Caco-2 (cell line): Measurements from ENCODE around the gene ABCB4. TPM values are rescaled to one million over a fixed set of nuclear protein-coding genes. Genes with fewer than 3 reads are reported as not detected.

ENCODE experiments used
- BruUV-seq: library from RNA; stranded (reverse); fragments of 400-500 nt; replicated peaks from 2 replicates; lab custom pipeline; 2021; lab: Mats Ljungman, UMichigan
- CTCF ChIA-PET: fragments of 300-600 bp; sonication (Branson Sonifier 250); formaldehyde crosslinking; loops from one replicate; lab custom pipeline; 2022; ENCODE audit warnings: antibody characterized with exemption; lab: Charles Lee
- POLR2A ChIA-PET: fragments of 300-600 bp; sonication (Branson Sonifier 250); formaldehyde crosslinking; loops from one replicate; lab custom pipeline; 2022; ENCODE audit warnings: antibody characterized with exemption; lab: Charles Lee
- DNase-seq, 2 experiments: peaks; one replicate each; pipeline versions ENCODE4 v3.0.0 to v3.0.0-alpha.2; 2020 to 2022
- H3K27me3 ChIP-seq: replicated peaks from 2 replicates; pipeline ENCODE4 v1.6.0; 2011; ENCODE audit warnings: low read length; ENCODE audit not compliant: control insufficient read depth, insufficient read depth
- H3K36me3 ChIP-seq: 2 replicates; pipeline ENCODE4 v1.5.1; 2011; ENCODE audit warnings: low read length; ENCODE audit not compliant: control insufficient read depth, insufficient read depth
- H3K4me1 ChIP-seq: fragments of 250-450 bp; sonication (Bioruptor Pico); 2 replicates; pipeline ENCODE4 v1.5.1; 2020; ENCODE audit warnings: mild to moderate bottlenecking
- H3K4me3 ChIP-seq: 2 replicates; pipeline ENCODE4 v1.5.1; 2011; ENCODE audit warnings: low read depth, mild to moderate bottlenecking, control low read depth, low read length
- H3K9me3 ChIP-seq: fragments of 250-450 bp; sonication (Bioruptor Pico); 2 replicates; pipeline ENCODE4 v1.5.1; 2020; ENCODE audit warnings: mild to moderate bottlenecking, moderate library complexity
- H3K27ac Mint-ChIP-seq: one replicate; pipeline ENCODE4 v1.8.0; 2022; ENCODE audit warnings: mixed read lengths; ENCODE audit not compliant: unreplicated experiment
- H3K27me3 Mint-ChIP-seq: one replicate; pipeline ENCODE4 v1.8.0; 2022; ENCODE audit warnings: mixed read lengths; ENCODE audit not compliant: insufficient read depth, unreplicated experiment
- H3K36me3 Mint-ChIP-seq: one replicate; pipeline ENCODE4 v1.8.0; 2022; ENCODE audit warnings: mild to moderate bottlenecking, mixed read lengths; ENCODE audit not compliant: insufficient read depth, unreplicated experiment
- H3K4me1 Mint-ChIP-seq: one replicate; pipeline ENCODE4 v1.8.0; 2022; ENCODE audit warnings: low read depth, mixed read lengths; ENCODE audit not compliant: unreplicated experiment
- H3K4me3 Mint-ChIP-seq: one replicate; pipeline ENCODE4 v1.8.0; 2022; ENCODE audit warnings: mild to moderate bottlenecking, moderate library complexity, mixed read lengths; ENCODE audit not compliant: unreplicated experiment
- H3K9me3 Mint-ChIP-seq: one replicate; pipeline ENCODE4 v1.8.0; 2022; ENCODE audit warnings: mixed read lengths; ENCODE audit not compliant: unreplicated experiment
- intact Hi-C: fragments of 100-400 bp; cut with micrococcal nuclease; formaldehyde crosslinking; loops from one replicate; pipeline ENCODE4 v1.10.0; 2022; ENCODE audit not compliant: unreplicated experiment
- total RNA-seq: library from RNA; stranded (reverse); gene quantifications from 2 replicates; pipeline ENCODE4 v1.2.3, GENCODE V29; 2022
- TF ChIP-seq, protein P1 (sequence below), 2 experiments: fragments of 200-600 bp in 1 of 2; IDR thresholded peaks; 1 replicate in 1 of 2; 2 replicates in 1 of 2; pipeline versions ENCODE4 v1.5.1 to v1.8.0; 2011 to 2022; ENCODE audit warnings: antibody characterized with exemption in 1 of 2, control low read depth in 1 of 2, inconsistent platforms in 1 of 2, low read depth in 1 of 2, low read length in 1 of 2, mild to moderate bottlenecking in 1 of 2, moderate library complexity in 1 of 2; ENCODE audit not compliant: insufficient read depth in 1 of 2, severe bottlenecking in 1 of 2, unreplicated experiment in 1 of 2

Gene ABCB4
- total RNA-seq, 1 experiment from 2014 or later: 0.18 TPM

- H3K4me3 Mint-ChIP-seq: no peak overlapping the region
- intact Hi-C loops: no loop called here
- Histone ChIP-seq H3K4me3 (no peak overlapping the region), H3K36me3 (no peaks in the 10 kb centered on the region), H3K27me3 (no peaks in the 10 kb centered on the region), H3K9me3 (no peaks in the 10 kb centered on the region), H3K4me1 (no peaks in the 10 kb centered on the region)
- H3K36me3 Mint-ChIP-seq: no peaks in the 10 kb centered on the region
- POLR2A ChIA-PET: no interaction called here
- no peaks in the 10 kb centered on the region for H3K9me3 Mint-ChIP-seq
- BruUV-seq: no TSS peak
- CTCF ChIA-PET: no interaction called here
- no peak overlapping the region for H3K27ac Mint-ChIP-seq
- TF ChIP-seq, protein P1, sequence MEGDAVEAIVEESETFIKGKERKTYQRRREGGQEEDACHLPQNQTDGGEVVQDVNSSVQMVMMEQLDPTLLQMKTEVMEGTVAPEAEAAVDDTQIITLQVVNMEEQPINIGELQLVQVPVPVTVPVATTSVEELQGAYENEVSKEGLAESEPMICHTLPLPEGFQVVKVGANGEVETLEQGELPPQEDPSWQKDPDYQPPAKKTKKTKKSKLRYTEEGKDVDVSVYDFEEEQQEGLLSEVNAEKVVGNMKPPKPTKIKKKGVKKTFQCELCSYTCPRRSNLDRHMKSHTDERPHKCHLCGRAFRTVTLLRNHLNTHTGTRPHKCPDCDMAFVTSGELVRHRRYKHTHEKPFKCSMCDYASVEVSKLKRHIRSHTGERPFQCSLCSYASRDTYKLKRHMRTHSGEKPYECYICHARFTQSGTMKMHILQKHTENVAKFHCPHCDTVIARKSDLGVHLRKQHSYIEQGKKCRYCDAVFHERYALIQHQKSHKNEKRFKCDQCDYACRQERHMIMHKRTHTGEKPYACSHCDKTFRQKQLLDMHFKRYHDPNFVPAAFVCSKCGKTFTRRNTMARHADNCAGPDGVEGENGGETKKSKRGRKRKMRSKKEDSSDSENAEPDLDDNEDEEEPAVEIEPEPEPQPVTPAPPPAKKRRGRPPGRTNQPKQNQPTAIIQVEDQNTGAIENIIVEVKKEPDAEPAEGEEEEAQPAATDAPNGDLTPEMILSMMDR (IDR thresholded peaks at IDR 0.05; ENCODE audit: insufficient read depth in 1 of 2, low read depth in 1 of 2, low read length in 1 of 2, severe bottlenecking in 1 of 2, unreplicated experiment in 1 of 2): no peak
- no peaks in the 10 kb centered on the region for H3K4me1 Mint-ChIP-seq
- no peaks in the 10 kb centered on the region for H3K27me3 Mint-ChIP-seq
- DNase-seq: no peak
These were observed 70.8 kb downstream of the ABCB4 start for GRCh38 chr7:87404674-87405073.

GRCh38 chr7:87398446-87398845 is 77.0 kb downstream of the ABCB4 start:
- BruUV-seq: no TSS peak
- Histone ChIP-seq H3K9me3 (no peaks in the 10 kb centered on the region), H3K4me1 (0 out of 2 replicates have a peak, but pooled peaks cover 4% of the 10 kb centered on the region), H3K36me3 (no peaks in the 10 kb centered on the region; the same call in 1 of the 2 replicates), H3K4me3 (no peak overlapping the region), H3K27me3 (no peaks in the 10 kb centered on the region)
- ChIA-PET CTCF (no interaction called here), POLR2A (no interaction called here)
- peaks cover 22% of the 10 kb centered on the region for H3K9me3 Mint-ChIP-seq
- H3K4me3 Mint-ChIP-seq: no peak overlapping the region
- no peaks in the 10 kb centered on the region for H3K27me3 Mint-ChIP-seq
- intact Hi-C loops: no loop called here
- TF ChIP-seq, protein P1 (IDR thresholded peaks at IDR 0.05; ENCODE audit: insufficient read depth in 1 of 2, low read depth in 1 of 2, low read length in 1 of 2, severe bottlenecking in 1 of 2, unreplicated experiment in 1 of 2): no peak
- DNase-seq: no peak
- H3K4me1 Mint-ChIP-seq: no peaks in the 10 kb centered on the region
- peaks cover 20% of the 10 kb centered on the region for H3K36me3 Mint-ChIP-seq
- no peak overlapping the region for H3K27ac Mint-ChIP-seq

DNA sequence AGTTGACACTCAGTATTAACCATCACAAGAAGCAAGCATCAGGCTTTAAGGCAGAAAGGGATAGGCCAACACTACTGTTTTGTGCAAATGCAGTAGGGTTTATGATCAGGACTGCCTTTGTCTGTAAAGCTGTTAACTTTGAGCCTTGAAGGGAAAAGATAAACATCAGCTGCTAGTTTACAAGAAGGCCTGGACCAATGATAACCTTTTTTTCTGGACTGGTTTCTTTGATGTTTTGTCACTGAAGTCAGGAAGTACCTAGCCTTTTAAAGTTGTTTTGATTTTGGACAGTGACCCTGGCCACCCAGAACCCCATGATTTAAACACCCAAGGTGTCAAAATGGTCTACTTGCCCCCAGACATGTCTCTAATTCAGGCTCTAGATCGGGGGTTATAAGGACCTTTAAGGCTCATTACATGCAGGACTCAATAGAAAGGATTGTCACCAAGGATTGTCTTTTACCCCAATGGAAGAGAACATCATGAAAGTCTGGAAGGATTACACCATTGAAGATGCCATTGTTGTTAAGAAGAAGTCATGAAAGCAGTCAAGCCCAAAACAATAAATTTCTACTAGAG is 79.9 kb downstream of the ABCB4 start:
- CTCF ChIA-PET: no interaction called here
- POLR2A ChIA-PET: no interaction called here
- no peaks in the 10 kb centered on the region for H3K27me3 ChIP-seq
- DNase-seq: no peak
- no peak overlapping the region for H3K4me3 Mint-ChIP-seq
- no peak overlapping the region for H3K27ac Mint-ChIP-seq
- H3K27me3 Mint-ChIP-seq: no peaks in the 10 kb centered on the region
- H3K36me3 ChIP-seq: no peaks in the 10 kb centered on the region; the same call in 1 of the 2 replicates
- 0 out of 2 replicates have a peak, but pooled peaks cover 4% of the 10 kb centered on the region for H3K4me1 ChIP-seq
- TF ChIP-seq, protein P1 (IDR thresholded peaks at IDR 0.05; ENCODE audit: insufficient read depth in 1 of 2, low read depth in 1 of 2, low read length in 1 of 2, severe bottlenecking in 1 of 2, unreplicated experiment in 1 of 2): no peak
- H3K9me3 Mint-ChIP-seq: peaks cover 22% of the 10 kb centered on the region
- no TSS peak for BruUV-seq
- H3K9me3 ChIP-seq: no peaks in the 10 kb centered on the region
- peaks cover 20% of the 10 kb centered on the region for H3K36me3 Mint-ChIP-seq
- intact Hi-C loops: no loop called here
- no peaks in the 10 kb centered on the region for H3K4me1 Mint-ChIP-seq
- H3K4me3 ChIP-seq: no peak overlapping the region
